ENCODE results near the gene UBTD1.
"Not testable (repeated sequence)": the region's sequence is repeated elsewhere in the genome, so short reads cannot be mapped to it uniquely, and the experiment has no call there.

UBTD1 gene

GRCh38 chr10:97515271-97515978 lies 16.7 kb downstream of the UBTD1 start:
- DNase-seq (ENCODE audit: low spot score): no peak

- DNase-seq (ENCODE audit: low spot score): no peak
These were observed 18.5 kb downstream of the UBTD1 start for GRCh38 chr10:97517096-97517750.

GRCh38 chr10:97517778-97518300 lies 19.1 kb downstream of the UBTD1 start:
- DNase-seq (ENCODE audit: low spot score): no peak

DNA sequence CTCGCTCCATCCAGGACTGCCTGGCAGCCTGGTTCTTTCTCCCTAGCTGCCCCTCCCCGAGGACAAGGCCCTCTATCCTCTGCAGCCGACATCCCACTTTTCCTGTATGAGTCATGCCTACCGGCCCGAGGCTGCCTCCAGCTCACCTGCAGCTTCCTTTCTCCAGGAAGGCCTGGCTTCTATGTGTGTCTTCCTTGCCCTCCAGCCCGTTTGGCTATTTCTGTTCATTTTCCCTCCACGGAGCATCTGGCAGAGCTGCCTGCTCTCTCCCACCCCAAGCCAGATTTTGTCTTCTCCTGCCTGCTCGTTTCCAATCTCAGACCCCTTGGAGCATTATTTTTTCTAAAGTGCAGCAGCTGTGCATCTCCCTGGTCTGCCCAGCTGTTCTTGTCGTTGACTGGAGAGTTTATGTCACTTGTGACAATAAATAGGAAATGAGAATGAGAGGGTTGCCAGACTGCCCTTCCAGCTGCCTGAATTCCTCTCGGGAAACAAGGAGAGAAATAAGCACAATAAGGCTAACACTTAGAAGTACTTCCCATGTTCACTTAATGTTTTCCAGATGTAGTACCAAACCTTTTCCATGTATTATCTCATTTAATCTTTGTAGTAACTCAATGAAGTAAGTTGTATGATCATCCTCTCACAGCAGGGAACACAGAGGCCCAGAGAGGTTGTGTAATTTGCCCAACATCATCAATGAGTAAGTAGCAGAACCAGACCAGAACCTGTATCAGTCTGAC lies 19.7 kb downstream of the UBTD1 start:
- no peak for DNase-seq (ENCODE audit: low spot score)

DNA sequence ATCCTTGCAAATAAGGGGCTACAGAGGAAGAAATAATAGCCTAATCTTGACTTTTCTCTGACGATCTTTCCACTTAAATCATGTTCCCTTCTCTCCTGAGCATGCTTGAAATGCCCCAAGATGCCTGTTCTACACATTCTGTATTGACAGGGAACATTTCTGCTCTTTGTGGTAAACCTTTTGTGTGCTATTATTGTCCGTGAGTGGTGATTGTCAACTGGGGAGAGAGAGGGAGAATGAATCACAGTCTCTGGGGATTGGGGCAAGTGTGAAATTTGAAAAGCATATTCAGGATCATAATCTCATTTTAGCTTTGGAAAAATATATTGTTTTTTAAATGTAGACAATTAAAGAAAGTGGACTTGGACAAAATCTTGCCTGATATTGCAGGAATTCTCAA lies 20.6 kb downstream of the UBTD1 start:
- DNase-seq (ENCODE audit: low spot score): no peak

- DNase-seq (ENCODE audit: low spot score): no peak
These were observed 21.8 kb downstream of the UBTD1 start for GRCh38 chr10:97520520-97520919.

DNA sequence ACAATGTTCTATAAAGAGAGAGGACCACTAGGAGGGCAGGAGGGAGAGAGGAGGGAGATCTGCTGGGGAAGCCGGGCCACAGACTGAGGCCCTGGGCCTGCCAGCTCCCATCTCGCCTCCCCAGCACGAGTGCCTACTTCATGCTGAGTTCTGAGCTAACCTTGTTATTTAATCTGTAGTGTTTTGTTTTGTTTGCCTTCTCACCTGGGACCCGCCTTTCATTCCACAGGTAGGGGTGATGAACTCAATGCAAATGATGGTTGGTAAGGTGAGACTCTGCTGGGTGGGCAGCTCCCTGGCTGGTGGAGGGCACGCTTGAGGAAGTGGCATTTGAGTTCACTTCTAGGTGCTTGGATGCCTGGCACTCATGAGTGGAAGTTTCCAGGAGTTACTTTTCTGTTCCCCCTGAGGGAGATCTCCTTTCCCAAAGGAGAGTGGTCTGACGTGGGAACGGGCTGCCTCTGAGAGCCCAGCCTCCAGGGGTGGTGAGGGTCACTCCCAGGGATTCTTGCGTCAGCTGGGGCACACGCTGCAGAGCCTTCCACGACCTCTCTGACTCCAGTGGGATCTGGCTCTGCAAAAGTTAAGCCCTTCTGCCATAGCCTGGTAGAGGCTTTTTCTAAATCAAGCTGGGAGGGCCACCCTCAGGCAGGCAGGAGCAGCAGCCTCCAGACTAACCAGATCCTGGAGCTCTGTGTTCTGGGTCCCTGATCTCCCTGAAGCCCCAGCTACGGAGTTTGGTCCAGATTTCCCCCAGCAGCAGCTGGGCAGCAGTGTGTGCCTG lies 22.4 kb downstream of the UBTD1 start:
- no peak for DNase-seq (ENCODE audit: low spot score)

DNA sequence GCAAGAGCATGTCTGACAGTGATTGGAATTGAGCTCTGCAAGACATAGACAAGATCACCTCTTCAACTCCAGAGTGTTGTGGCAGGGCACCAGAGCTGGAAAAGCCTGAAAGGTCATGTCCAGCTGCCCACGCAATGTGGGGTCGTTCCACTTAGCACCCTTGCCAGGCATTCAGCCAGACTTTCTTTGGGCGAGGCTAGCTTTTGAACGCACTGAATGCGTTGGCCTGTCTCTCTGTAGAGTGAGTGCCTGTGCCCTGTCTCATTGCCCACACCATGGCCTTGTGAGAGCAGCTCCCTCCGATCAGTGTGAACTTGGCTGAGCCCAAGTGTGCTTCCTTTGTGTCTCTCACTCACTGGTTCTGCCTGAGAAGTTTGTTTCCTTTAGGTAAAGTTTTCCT lies 23.3 kb downstream of the UBTD1 start:
- no peak for DNase-seq (ENCODE audit: low spot score)

- DNase-seq (ENCODE audit: low spot score): no peak
These were observed 24.2 kb downstream of the UBTD1 start for GRCh38 chr10:97522937-97523336.

DNA sequence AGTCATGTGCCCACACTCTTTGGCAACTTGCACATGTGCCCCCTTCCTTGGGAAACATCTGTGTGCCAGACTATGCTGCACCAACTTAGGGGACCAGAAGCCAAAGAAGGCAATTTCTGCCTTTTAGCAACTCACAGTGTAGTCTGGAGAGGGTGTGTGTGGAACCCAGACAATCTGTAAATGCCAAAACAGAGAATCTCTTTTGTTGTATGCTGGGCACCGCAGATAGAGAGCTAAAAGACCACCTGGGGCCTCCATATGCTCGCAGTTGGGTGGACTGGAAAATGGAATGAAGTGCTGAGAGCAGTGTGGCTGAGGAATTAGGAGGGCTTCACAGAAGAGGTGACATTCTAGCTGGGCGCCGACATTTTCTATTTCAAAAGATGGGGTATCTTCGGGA lies 26.4 kb downstream of the UBTD1 start:
- no peak for DNase-seq (ENCODE audit: low spot score)

- DNase-seq (ENCODE audit: low spot score): no peak
These were observed 27.0 kb downstream of the UBTD1 start for GRCh38 chr10:97525683-97526110.

DNA sequence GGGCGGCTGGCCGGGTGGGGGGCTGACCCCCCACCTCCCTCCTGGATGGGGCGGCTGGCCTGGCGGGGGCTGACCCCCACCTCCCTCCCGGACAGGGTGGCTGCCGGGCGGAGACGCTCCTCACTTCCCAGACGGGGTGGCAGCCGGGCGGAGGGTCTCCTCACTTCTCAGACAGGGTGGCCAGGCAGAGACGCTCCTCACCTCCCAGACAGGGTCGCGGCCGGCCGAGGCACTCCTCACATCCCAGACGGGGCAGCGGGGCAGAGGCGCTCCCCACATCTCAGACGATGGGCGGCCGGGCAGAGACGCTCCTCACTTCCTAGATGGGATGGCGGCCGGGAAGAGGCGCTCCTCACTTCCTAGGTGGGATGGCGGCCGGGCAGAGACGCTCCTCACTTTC lies 30.2 kb downstream of the UBTD1 start:
- not testable (repeated sequence) for DNase-seq (ENCODE audit: low spot score)

DNA sequence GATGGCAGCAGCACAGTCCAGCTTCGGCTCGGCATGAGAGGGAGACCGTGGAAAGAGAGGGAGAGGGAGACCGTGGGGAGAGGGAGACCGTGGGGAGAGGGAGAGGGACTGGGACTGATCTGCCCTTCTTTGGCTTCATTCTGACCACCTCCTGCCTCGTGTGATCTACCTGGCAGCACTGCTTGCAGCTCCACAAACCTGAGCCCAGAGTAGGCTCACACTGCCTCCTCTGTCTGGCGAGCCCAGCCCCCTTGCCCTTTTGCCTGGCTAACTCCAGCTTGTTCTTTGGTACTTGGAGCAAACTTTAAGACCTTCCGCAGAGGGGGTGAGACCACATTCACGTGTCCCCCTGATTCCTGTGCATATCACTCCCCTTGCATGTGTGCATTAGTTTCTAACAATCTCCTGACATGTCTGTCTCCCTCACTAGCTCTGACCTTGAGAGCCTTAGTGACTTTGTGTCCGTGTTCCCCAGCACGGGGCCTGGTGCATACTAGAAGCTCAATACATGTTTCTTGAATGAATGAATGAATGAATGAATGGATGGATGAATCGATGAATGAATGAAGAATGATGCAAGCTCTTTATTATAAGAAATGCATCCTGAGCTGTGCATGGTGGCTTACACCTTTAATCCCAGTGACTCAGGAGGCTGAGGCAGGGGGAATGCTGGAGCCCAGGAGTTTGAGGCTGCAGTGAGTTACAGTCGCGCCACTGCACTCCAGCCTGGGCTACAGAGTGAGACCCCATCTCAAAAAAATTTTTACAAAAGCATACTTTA lies 31.2 kb downstream of the UBTD1 start:
- DNase-seq (ENCODE audit: low spot score): no peak

GRCh38 chr10:97531401-97531986 lies 32.8 kb downstream of the UBTD1 start:
- peak; percentile 40 for DNase-seq (ENCODE audit: low spot score)

- DNase-seq (ENCODE audit: low spot score): no peak
These were observed 34.4 kb downstream of the UBTD1 start for GRCh38 chr10:97532935-97533671.

DNA sequence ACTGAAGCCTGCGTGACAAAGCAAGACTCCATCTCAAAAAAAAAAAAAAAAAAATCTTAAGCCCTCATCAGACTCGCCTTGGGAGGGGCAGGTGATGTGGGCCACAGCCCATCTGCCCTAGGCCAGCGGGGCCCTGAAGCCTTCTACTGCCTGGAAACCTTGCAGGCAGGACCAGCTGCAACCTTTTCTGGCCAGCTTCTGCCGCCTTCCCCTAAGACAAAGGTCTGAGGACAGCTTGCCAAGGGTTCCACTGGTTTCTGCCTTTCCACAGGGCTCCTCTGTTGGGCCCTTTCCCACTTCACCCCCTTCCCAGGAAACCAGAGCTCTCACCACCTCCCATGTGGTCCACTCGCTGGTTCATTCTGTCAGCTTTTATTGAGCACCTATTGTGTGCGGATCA lies 35.2 kb downstream of the UBTD1 start:
- no peak for DNase-seq (ENCODE audit: low spot score)

DNA sequence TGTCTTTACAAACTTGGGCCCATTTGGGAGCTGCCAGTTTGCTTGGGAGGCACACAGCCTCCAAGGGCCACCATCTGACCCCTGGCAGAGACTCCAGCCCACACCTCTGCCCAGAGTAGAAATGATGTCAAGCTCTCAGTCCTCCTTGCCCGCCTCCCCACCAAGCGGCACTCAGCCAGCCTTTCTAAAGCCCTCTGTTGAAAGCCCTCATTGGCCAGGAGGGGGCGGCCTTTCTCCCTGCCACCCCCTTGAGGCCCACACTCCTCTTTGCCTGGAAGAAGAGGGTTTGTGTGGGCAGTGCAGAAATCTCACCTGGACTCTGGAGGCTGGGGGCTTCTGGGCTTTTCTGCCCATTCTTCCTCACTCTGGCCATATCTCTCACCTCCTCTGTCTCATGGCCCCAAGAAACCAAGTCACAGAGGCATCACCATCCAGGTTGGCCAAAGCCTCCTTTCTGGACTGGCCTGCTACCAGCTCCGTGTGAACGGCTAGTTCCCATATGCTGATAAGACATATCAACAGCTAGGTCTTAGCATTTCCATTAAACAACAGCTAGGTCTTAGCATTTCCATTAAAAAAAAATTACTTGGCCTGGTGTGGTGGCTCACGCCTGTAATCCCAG lies 36.1 kb downstream of the UBTD1 start:
- no peak for DNase-seq (ENCODE audit: low spot score)

DNA sequence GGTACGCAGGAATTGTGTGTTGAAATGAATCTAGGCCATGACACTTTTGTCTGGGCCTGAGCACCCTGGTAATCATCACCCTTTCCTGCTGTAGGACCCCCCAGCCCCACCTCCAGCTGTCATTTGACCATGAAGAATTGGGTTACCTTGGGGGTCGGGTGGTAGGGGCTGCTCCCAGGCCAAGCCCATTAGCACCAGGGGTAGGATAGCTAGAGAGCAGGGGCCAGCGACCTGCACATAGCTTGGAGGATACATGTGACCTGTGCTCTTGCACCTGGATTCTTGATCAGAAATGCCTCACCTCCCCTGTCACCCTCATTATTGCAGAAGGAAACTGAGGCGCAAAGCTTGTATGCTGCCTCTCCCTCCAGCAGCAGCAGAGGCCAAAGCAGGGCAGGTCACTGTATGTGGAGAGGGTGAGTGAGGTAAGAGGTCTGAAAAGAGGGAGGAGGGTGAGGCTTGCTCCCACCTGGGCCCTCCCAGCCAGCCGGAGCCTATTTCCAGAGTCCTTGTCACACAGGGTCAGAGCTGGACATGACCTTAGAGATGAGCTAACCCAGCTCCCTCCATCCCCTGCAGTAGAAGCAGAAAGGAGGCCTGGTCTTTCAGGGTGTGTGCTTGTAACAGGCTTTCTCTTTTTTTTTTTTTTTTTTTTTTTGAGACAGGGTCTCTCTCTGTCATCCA lies 38.6 kb downstream of the UBTD1 start:
- DNase-seq (ENCODE audit: low spot score): no peak

- DNase-seq (ENCODE audit: low spot score): no peak
These were observed 39.7 kb downstream of the UBTD1 start for GRCh38 chr10:97538411-97538810.
